HL-60 (cell line): Measurements from ENCODE around the gene SOCS2.

Experiments
- GABPA ChIP-seq: IDR thresholded peaks from 2 replicates; pipeline ENCODE4 v1.6.1; 2012; ENCODE audit warnings: low read depth
- POLR2AphosphoS5 ChIP-seq: IDR thresholded peaks from 2 replicates; pipeline ENCODE4 v1.6.1; 2012; ENCODE audit warnings: low read depth
- SPI1 ChIP-seq: IDR thresholded peaks from 2 replicates; pipeline ENCODE4 v1.6.1; 2012; ENCODE audit warnings: low read depth, mild to moderate bottlenecking, borderline replicate concordance
- TF ChIP-seq, protein P1 (sequence below): IDR thresholded peaks from one replicate; pipeline ENCODE4 v1.5.1; 2011; ENCODE audit warnings: low read length, control low read depth, inconsistent platforms; ENCODE audit not compliant: insufficient read depth
- TF ChIP-seq, protein P2 (sequence below): IDR thresholded peaks from 2 replicates; pipeline ENCODE4 v1.6.1; 2012; ENCODE audit warnings: low read depth; ENCODE audit not compliant: insufficient replicate concordance

- TF ChIP-seq, protein P1, sequence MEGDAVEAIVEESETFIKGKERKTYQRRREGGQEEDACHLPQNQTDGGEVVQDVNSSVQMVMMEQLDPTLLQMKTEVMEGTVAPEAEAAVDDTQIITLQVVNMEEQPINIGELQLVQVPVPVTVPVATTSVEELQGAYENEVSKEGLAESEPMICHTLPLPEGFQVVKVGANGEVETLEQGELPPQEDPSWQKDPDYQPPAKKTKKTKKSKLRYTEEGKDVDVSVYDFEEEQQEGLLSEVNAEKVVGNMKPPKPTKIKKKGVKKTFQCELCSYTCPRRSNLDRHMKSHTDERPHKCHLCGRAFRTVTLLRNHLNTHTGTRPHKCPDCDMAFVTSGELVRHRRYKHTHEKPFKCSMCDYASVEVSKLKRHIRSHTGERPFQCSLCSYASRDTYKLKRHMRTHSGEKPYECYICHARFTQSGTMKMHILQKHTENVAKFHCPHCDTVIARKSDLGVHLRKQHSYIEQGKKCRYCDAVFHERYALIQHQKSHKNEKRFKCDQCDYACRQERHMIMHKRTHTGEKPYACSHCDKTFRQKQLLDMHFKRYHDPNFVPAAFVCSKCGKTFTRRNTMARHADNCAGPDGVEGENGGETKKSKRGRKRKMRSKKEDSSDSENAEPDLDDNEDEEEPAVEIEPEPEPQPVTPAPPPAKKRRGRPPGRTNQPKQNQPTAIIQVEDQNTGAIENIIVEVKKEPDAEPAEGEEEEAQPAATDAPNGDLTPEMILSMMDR, result no peak
- no peak for TF ChIP-seq POLR2AphosphoS5
- TF ChIP-seq GABPA, result no peak
- no peak for TF ChIP-seq SPI1
- TF ChIP-seq, protein P2, sequence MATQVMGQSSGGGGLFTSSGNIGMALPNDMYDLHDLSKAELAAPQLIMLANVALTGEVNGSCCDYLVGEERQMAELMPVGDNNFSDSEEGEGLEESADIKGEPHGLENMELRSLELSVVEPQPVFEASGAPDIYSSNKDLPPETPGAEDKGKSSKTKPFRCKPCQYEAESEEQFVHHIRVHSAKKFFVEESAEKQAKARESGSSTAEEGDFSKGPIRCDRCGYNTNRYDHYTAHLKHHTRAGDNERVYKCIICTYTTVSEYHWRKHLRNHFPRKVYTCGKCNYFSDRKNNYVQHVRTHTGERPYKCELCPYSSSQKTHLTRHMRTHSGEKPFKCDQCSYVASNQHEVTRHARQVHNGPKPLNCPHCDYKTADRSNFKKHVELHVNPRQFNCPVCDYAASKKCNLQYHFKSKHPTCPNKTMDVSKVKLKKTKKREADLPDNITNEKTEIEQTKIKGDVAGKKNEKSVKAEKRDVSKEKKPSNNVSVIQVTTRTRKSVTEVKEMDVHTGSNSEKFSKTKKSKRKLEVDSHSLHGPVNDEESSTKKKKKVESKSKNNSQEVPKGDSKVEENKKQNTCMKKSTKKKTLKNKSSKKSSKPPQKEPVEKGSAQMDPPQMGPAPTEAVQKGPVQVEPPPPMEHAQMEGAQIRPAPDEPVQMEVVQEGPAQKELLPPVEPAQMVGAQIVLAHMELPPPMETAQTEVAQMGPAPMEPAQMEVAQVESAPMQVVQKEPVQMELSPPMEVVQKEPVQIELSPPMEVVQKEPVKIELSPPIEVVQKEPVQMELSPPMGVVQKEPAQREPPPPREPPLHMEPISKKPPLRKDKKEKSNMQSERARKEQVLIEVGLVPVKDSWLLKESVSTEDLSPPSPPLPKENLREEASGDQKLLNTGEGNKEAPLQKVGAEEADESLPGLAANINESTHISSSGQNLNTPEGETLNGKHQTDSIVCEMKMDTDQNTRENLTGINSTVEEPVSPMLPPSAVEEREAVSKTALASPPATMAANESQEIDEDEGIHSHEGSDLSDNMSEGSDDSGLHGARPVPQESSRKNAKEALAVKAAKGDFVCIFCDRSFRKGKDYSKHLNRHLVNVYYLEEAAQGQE, result no peak
These were observed 20.0 kb upstream of the SOCS2 start for GRCh38 chr12:93552427-93552826.
